GM21717 (cell line): Measurements from ENCODE around the gene CYP2U1.

Experiments used
- ATAC-seq: cut with Tn5 transposase; IDR thresholded peaks from one replicate; pipeline ENCODE4 v1.9.1; 2021; ENCODE audit warnings: mild to moderate bottlenecking, moderate library complexity; ENCODE audit not compliant: unreplicated experiment

Gene CYP2U1

DNA sequence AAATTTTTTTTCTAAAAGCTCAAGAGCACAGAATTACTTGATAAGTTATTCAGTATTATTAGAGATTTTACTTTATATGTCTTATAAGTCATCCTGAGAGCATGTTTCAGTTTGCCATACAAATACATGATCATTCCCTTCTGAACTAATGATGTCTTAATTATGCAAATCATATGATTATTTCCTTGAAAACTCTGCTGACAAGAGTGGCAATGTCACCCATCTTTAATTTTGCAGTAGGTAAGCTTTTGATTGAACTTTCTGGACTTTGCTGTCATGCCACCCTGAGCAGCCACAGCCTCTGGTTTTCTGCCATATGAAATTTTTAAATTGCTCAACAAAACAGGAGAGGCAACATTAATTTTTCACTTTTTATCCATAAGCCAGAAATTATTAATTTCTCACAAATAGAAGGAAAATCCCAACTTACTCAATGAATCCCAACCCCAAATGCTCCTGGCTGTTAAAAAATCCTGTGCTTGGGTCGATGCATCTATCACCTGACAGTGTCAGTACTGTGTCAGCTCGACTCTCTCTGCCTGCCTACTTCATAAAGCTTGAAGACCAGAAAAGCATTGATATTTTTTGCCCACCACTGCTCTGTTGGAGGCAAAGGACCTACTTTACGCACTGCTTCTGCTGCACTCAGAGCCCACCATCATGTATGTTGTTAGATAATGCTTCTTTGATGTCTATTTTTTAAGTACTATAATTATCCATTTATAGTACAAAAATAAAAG, 46.8 kb downstream of the CYP2U1 start:
- ATAC-seq = no peak

GRCh38 chr4:107978716-107979451, 47.5 kb downstream of the CYP2U1 start:
- no peak for ATAC-seq

DNA sequence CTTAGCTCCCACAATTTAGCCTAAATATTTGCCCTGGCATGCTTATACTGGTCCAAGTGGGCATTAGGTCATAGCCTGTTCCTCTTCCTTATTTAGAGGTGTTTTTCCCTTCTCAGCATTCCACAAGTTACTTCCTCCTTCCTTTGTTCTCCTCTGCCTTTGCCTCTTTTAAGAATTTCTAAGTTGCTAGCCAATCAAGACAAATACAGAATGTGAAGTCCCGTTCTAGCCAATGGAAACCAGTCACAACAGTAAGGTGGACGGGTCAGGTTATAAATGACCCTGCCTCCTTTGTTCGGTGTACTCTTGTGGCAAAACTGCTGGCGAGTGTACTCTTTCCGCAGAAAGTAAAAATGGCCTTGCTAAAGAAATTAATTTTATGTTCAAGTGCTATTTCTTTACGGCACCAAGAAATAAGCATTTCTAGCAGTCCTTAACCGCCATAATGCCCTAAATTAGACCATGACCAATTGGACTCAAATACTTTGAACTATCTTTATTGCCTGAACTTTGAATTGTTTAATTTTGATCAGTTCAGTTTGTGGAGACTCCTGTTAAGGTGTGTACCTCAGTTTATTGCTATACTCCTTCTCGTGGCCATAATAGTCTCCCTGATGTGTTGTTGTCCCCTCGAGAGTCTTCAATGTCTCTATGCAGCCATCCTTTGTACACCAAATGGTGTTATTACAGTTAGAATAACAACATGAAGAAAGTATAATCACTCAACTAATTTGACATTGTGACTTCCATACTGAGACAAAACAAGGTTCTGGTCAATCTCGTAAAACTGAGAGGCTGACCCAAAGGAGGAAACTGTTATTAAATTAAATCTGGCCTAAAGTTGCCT, 56.8 kb downstream of the CYP2U1 start:
- no peak for ATAC-seq

- no peak for ATAC-seq
These were observed 57.4 kb downstream of the CYP2U1 start for GRCh38 chr4:107988763-107989035.

DNA sequence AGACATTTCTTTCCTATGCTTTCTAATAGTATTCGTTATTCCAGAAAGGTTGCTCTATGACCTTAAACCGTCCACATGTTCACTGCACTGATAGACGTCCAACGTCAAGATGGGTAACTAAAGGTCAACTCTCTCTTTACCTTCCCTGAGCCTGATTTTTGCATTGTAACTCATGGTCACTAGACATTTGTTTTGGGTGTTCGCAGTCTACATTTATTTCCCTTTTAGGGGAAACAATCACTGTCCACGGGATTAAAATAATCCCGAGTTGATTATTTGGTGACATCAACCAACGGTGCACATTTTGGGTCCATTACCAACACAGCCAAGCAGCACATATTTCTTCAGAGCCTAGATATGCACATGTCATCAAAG, 57.8 kb downstream of the CYP2U1 start:
- no peak for ATAC-seq

- ATAC-seq = peak; percentile 98
These were observed 58.4 kb downstream of the CYP2U1 start, which contains the start of gene HADH for GRCh38 chr4:107989537-107990386. Gene HADH (plus strand): TSS chr4:107989889. CDS start chr4:107989933, 44 bp downstream.

- ATAC-seq = no peak
These were observed 60.7 kb downstream of the CYP2U1 start for GRCh38 chr4:107991945-107992630.

DNA sequence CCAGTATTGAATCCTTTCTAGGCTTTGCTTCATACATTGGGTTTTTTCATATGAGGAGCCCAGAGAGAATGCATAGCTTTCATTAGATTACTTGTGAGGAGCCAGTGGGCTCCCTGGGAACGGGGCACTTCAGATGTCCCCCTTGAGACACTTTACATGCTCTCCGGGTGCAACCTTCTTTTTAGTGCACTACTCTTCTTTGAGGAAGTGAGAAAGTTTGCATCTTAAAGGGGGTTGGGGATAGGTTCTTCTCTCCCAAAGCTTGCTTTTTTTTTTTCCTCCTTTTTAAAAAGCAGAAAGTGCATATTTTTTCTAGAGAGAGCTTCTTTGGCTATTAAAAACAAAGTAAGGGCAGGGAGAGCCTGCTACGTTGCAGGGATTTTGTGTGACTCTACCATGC, 62.6 kb downstream of the CYP2U1 start:
- ATAC-seq = peak; percentile 34

- no peak for ATAC-seq
These were observed 63.5 kb downstream of the CYP2U1 start for GRCh38 chr4:107994894-107995293.

DNA sequence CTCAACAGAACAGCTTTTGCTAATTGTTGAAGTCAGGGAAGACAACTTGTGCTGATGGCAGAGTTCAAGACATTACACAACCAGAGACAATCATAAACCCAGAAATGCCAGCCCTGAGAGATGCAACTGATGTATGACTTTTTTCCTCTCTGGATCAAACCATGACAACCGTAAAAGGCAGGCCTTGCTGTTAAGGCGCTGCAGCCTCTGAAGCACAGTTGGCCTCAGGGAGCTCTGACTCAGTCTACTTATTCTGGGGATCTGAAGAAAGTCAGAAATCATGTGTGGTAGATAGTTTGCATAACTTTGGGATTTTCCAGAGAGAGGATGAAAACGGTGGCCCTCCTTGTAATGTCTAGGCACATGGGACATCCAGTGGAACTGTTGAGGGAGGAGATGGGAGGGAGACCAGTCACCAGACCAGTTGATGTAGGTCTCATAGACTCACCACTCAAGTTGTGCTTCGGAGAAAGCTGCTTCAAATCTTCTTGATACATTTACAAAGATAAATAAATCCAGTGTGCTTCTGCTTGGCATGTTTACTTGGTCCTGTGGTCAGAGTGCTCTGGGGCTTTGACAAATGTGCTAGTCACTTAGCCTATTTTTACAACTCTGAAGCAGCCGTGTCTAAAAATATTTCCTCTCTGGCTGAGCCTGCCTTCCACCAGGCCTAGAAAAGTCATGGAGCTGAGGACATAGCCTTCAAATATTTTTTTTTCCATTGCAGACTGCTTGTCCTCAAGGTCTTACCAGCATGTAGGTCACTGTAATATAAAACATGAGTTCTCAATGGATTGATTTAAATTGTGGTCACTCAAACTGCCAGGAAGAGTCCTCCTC, 65.8 kb downstream of the CYP2U1 start:
- ATAC-seq = no peak

- no peak for ATAC-seq
These were observed 66.4 kb downstream of the CYP2U1 start for GRCh38 chr4:107997794-107998193.

DNA sequence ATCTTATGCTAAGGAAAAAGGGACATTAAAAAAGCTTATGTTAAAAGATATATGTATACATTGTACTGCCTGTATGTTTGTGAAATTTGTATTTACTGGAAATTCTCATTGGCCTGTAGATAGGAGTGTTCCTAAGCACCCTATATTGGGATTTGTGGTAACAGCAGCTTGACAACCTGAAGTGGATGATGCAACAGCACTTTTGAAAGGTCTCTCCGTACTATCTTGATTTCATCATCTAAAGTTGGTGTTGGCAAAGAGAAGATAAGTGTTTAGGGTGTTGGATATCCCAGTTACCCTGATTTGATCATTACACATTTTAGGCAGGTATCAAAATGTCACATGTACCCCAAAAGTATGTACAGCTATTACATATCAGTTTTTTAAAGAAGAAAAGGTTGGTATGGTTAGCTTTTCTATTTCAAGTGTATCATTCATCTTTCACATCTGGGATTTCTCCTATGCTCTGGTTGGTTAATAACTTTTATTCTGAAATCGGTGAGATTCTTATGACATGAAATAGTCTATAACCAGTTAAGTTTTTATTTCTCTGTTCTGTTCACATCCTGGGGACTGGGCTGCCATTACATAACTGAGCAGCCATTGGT, 68.7 kb downstream of the CYP2U1 start:
- no peak for ATAC-seq

DNA sequence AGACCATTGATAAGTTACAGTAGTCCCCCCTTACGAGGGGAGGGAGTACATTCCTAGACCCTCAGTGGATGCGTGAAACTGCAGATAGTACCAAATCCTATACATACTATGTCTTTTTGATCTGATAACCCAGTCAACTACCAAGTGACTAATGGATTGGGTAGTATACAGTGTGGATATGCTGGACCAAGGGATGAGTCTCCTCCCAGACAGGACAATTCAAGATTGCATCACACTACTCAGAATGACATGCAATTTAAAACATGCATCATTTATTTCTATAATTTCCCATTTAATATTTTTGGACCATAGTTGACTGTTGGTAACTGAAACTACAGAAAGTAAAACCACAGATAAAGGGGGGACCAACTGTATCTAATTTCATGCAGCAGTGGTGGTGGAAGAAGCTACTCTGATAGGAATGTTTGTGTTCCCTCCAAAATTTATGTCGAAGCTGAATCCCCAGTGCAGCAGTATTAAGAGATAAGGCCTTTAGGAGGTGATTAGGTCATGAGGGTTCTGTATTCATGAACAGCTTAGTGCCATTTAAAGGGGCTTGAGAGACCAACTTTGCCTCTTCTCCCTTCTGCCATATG, 70.3 kb downstream of the CYP2U1 start:
- no peak for ATAC-seq
